Endothelial cell of umbilical vein (primary cell): ENCODE measurements around the gene SLC2A6.

ENCODE experiments used
- EZH2 ChIP-seq: IDR thresholded peaks from 2 replicates; pipeline ENCODE4 v1.6.1; 2012; ENCODE audit warnings: borderline replicate concordance, low read depth, mild to moderate bottlenecking, moderate library complexity, low read length, inconsistent platforms; ENCODE audit not compliant: severe bottlenecking
- POLR2A ChIP-seq: IDR thresholded peaks from 2 replicates; pipeline ENCODE4 v1.6.1; 2012; ENCODE audit warnings: low read depth, mild to moderate bottlenecking, control low read depth, low read length
- TF ChIP-seq, protein P1 (sequence below), 2 donors: IDR thresholded peaks; 1 replicate in 1 of 2; 2 replicates in 1 of 2; pipeline ENCODE4 v1.5.1; 2011; ENCODE audit warnings: low read length in 2 of 2, mild to moderate bottlenecking in 2 of 2, moderate library complexity in 2 of 2, control low read depth in 1 of 2, inconsistent platforms in 1 of 2, low read depth in 1 of 2; ENCODE audit not compliant: insufficient read depth in 1 of 2; ENCODE audit errors: extremely low read depth in 1 of 2

DNA sequence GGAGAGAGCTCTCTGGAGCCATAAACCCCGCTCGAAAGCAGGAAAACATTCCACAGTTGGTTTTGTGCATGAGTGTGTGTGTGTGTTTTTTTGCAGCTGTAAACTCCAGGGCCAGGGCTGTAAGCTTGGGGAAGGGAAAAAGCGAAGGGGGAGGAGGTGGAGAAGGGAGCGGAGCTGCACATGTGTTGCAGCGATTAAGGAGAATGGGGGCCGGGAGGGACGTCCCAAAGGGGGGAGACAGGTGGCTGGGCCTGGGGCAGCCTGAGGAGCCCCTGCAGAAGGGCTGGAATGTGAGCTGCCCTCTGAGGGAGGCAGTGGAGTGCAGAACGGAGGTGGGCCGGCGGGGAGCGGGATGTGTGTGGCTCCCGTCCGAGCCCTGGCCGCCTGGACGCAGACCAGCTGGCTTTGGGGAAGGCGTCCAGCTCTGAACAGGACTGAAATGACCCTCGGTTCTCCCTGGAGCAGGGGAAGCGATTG lies 48.6 kb upstream of the SLC2A6 start:
- TF ChIP-seq POLR2A (no peak), EZH2 (no peak)
- TF ChIP-seq, protein P1, sequence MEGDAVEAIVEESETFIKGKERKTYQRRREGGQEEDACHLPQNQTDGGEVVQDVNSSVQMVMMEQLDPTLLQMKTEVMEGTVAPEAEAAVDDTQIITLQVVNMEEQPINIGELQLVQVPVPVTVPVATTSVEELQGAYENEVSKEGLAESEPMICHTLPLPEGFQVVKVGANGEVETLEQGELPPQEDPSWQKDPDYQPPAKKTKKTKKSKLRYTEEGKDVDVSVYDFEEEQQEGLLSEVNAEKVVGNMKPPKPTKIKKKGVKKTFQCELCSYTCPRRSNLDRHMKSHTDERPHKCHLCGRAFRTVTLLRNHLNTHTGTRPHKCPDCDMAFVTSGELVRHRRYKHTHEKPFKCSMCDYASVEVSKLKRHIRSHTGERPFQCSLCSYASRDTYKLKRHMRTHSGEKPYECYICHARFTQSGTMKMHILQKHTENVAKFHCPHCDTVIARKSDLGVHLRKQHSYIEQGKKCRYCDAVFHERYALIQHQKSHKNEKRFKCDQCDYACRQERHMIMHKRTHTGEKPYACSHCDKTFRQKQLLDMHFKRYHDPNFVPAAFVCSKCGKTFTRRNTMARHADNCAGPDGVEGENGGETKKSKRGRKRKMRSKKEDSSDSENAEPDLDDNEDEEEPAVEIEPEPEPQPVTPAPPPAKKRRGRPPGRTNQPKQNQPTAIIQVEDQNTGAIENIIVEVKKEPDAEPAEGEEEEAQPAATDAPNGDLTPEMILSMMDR (IDR thresholded peaks at IDR 0.05; ENCODE audit: extremely low read depth in 1 of 2, insufficient read depth in 1 of 2, low read depth in 1 of 2, low read length in 2 of 2), result no peak
